ENCODE results near the gene ZNF324B.

DNA sequence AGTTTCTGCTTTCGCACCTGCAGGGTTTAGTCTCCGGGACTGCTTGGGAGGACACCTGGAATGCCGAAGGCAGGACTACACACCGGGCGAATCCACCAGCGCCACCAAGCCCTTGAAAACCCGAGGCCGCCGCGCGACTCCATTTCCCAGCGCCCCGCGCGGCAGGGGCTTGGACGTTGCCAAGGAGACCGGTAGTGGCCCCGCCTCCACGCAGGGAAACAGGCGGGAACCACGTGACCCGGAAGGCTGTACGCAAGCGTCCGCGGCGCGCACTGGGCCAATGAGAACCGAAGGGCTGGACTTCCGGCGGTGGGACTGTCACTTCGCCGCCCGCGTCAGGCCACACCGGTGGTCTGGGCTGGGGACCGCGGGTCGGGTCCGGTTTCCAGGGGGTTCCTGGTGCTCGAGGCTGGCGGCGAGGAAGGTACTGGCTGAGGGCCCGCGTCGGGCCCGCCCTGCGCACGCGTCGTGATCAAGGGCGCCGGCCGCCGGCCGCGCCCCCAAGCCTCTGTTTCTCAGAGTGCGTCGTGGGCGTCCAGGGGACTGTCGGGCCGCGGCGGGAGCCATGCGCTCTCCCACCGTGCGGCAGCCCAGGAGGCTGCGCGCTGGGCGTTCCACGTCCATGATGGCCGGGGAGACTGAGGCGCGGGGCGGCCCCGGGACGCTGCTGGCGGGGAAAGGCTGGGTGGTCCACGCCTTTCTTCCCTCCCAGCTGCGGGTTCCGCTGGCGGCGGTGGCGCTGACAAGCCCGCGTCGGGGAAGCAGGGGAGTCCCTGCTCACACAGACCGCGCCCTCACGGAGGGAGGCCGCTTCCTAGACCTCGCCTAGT lies 15.6 kb downstream of the ZNF324B start, which contains the start of gene ZNF324:
- TF ChIP-seq ZNF274 (IDR thresholded peaks at IDR 0.05; ENCODE audit: low read depth, low read length) (no peak), SUZ12 (IDR thresholded peaks at IDR 0.05; ENCODE audit: extremely low read depth, insufficient read depth, insufficient read length) (no peak)
